Ovary (tissue), 9 donors: ENCODE measurements around the gene SMG6. TPM values are rescaled to one million over a fixed set of nuclear protein-coding genes. Genes with fewer than 3 reads are reported as not detected.

Experiments
- DNase-seq, 5 donors: peaks; one replicate each; pipeline ENCODE4 v3.0.0-alpha.2; 2019 to 2020
- H3K27ac ChIP-seq, 2 donors: fragments of 200-600 bp; one replicate each; pipeline versions ENCODE4 v1.5.1 to v1.8.0; 2019 to 2022
- H3K27me3 ChIP-seq: fragments of 200-600 bp; one replicate; pipeline ENCODE4 v1.8.0; 2022
- H3K36me3 ChIP-seq: fragments of 200-600 bp; sonication (generic); one replicate; pipeline ENCODE4 v1.5.1; 2019
- H3K4me1 ChIP-seq: one replicate; pipeline ENCODE4 v1.8.1; 2013; ENCODE audit warnings: mild to moderate bottlenecking, moderate library complexity; ENCODE audit not compliant: insufficient read depth
- H3K4me3 ChIP-seq: fragments of 200-600 bp; sonication (generic); one replicate; pipeline ENCODE4 v1.5.1; 2017
- H3K9me3 ChIP-seq, 2 donors: fragments of 200-600 bp in 1 of 2; sonication (generic) in 1 of 2; one replicate each; pipeline versions ENCODE4 v1.5.1 to v1.8.1; 2013 to 2019; ENCODE audit warnings: mild to moderate bottlenecking in 1 of 2, moderate library complexity in 1 of 2
- EP300 ChIP-seq: sonication (generic); formaldehyde crosslinking; IDR thresholded peaks from one replicate; pipeline ENCODE4 v1.6.1; 2017; ENCODE audit warnings: antibody characterized with exemption
- POLR2A ChIP-seq: fragments of 450-650 bp; IDR thresholded peaks from one replicate; pipeline ENCODE4 v1.6.1; 2017; ENCODE audit warnings: antibody characterized with exemption, mild to moderate bottlenecking, moderate library complexity
- WGBS, 3 donors: extraction: QIAGEN DNeasy Blood & Tissue Kit in 1 of 3; methylation state at CpG; one replicate each; pipeline versions ENCODE4 v1.1.5 to v1.1.7; 2013 to 2017; 5-methylcytosine and 5-hydroxymethylcytosine counted together
- intact Hi-C, 4 donors: fragments of 100-400 bp; cut with DNase I; formaldehyde crosslinking; loops; one replicate each; pipeline versions ENCODE4 v1.11.0 to v1.15.1; 2022 to 2023
- polyA plus RNA-seq, 2 donors: library from polyadenylated mRNA; stranded (reverse); fragments of 200-250 nt in 1 of 2; fragments of 350-450 nt in 1 of 2; fragmentation: Illumina TruSeq in 1 of 2; extraction: RNeasy Lipid Tissue Mini Kit (QIAGEN cat#74804) in 1 of 2; gene quantifications; one replicate each; pipeline ENCODE4 v1.2.3, GENCODE V29; 2013 to 2014
- total RNA-seq, 7 donors: library from RNA; depleted of rRNA in 2 of 7; stranded (reverse); fragments of >200 nt in 2 of 7; fragmentation: NEBNext Ultra II Directional in 3 of 7; extraction: Animal tissue kit (Norgen Biotek cat#: 25700) in 3 of 7; gene quantifications; one replicate each; pipeline versions ENCODE4 v1.1.0 to v1.2.4, GENCODE V29; 2016 to 2023
- TF ChIP-seq, protein P1 (sequence below), 3 donors: fragments of 450-650 bp in 2 of 3; fragments of 200-600 bp in 1 of 3; IDR thresholded peaks; one replicate each; pipeline versions ENCODE4 v1.5.1 to v1.8.0; 2016 to 2022; ENCODE audit warnings: antibody characterized with exemption in 3 of 3, mild to moderate bottlenecking in 1 of 3
- donor health status: DM: no; HTN: no; CAD: no; lungs with moderate emphysema.
- donor health status: DM: no; HTN: no; CAD: no.
- donor health status: Bipolar disorder and iron deficiency.
- donor health status: DM: yes; HTN: yes; CAD: no.
- donor health status: DM: no; HTN: no; CAD: no.
- donor health status: DM: yes; HTN: yes; CAD: no.

SMG6 gene
- total and polyA plus RNA-seq, 9 donors = 33.8 to 66.0 (median 51.0) TPM

DNA sequence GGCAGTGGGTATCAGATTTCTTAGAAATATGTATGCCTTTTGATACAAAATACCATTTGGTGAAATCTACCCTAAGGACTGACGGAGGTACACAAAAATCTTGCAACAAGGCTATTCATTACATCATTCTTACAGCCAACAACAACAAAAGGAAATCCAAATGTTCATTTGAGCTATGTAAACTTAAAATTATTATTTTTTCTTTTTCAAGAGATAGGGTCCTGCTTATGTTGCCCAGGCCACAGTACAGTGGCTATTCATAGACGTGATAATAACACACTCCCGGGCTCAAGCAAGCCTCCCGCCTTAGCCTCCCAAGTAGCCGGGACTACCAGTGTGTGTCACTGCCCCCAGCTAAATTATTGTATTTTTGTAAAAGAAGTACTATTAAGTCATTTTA is 9.2 kb upstream of the SMG6 start:
- DNase-seq = no peak
- Histone ChIP-seq H3K4me1 (no peaks in the 10 kb centered on the region), H3K36me3 (no peaks in the 10 kb centered on the region), H3K4me3 (no peak overlapping the region), H3K9me3 (no peaks in the 10 kb centered on the region), H3K27me3 (no peaks in the 10 kb centered on the region), H3K27ac (no peak overlapping the region)
- TF ChIP-seq EP300 = no peak
- TF ChIP-seq, protein P1, sequence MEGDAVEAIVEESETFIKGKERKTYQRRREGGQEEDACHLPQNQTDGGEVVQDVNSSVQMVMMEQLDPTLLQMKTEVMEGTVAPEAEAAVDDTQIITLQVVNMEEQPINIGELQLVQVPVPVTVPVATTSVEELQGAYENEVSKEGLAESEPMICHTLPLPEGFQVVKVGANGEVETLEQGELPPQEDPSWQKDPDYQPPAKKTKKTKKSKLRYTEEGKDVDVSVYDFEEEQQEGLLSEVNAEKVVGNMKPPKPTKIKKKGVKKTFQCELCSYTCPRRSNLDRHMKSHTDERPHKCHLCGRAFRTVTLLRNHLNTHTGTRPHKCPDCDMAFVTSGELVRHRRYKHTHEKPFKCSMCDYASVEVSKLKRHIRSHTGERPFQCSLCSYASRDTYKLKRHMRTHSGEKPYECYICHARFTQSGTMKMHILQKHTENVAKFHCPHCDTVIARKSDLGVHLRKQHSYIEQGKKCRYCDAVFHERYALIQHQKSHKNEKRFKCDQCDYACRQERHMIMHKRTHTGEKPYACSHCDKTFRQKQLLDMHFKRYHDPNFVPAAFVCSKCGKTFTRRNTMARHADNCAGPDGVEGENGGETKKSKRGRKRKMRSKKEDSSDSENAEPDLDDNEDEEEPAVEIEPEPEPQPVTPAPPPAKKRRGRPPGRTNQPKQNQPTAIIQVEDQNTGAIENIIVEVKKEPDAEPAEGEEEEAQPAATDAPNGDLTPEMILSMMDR (IDR thresholded peaks at IDR 0.05) = no peak
- TF ChIP-seq POLR2A = no peak
- intact Hi-C loops = no loop called here
- WGBS, 3 donors = 20 to 32% (median 25%) methylated on average over 5 of the region's 5 CpGs

DNA sequence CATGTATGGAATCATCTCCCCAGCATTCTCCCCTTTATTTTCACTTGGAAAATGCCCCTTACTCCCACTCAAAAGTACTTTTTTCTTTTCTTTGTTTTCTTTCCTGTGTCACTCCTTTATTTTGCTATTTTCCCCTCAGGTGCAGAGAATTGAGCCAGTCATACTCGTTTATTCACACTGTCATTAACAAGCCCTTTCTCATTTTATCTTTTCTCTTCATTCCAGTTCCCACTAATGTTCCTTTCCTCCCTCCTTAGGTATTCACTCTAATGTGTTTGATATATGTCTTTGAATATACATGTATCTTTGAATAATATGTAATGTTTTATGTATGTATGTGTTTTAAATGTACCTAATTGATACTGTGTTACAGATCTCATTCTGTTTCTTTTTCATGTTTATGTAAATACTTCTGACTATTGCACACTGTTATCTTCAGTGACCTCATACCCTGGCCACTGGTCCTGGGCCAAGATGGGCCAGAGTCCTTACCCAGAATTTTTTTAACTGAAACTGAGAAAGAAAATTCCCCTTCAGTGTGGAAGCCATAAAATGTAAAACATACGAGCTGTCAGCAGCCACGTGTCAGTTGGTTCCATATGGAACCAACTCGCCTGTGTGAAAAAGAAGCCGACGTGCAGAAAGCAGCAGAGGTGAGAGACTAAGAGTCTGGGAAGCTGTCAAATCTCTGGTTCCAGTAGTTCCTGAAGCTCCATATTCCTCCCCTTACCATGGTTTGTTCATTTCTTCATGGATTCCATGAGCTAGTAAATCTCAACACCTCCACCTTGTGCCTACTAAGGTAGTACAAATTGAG is 6.0 kb upstream of the SMG6 start:
- H3K27me3 ChIP-seq = no peaks in the 10 kb centered on the region
- no peaks in the 10 kb centered on the region for H3K4me1 ChIP-seq
- no peak overlapping the region for H3K27ac ChIP-seq
- intact Hi-C loops = loop anchor here in 1 of 4 donors (5.0 kb wide), 1 partner anchor 1427 kb away; no protein-coding TSS in a partner anchor
- peak in 1 of 5 donors; percentile 55 for DNase-seq
- H3K36me3 ChIP-seq = no peaks in the 10 kb centered on the region
- TF ChIP-seq, protein P1 (IDR thresholded peaks at IDR 0.05) = no peak
- TF ChIP-seq POLR2A (no peak), EP300 (no peak)
- no peaks in the 10 kb centered on the region for H3K9me3 ChIP-seq
- WGBS, 3 donors = 54 to 59% (median 55%) methylated on average over 6 of the region's 6 CpGs
- H3K4me3 ChIP-seq = no peak overlapping the region

DNA sequence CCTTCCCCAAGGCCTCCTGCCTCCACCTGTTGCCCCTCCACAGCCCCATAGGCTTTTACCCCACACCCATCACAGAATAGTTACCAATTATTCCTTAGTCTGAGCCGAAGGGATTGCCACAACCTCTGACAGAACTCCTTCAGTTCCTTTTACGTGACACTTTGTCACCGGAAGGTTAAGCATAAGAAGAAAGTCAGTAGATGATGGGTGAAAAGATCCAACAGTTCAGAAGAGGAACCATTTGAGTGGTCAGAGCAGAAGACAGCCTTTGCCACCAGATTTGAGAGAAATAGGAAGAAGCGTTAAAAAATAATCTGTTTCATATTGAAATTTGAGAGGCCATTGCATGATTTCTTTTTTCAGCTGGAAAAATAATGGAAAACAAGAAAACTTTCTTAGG is 1.3 kb upstream of the SMG6 start:
- Histone ChIP-seq H3K9me3 (no peaks in the 10 kb centered on the region), H3K27me3 (no peaks in the 10 kb centered on the region), H3K4me1 (peaks cover 7% of the 10 kb centered on the region), H3K27ac (no peak overlapping the region), H3K36me3 (no peaks in the 10 kb centered on the region), H3K4me3 (no peak overlapping the region)
- DNase-seq = no peak
- intact Hi-C loops = loop anchor here in 1 of 4 donors (5.0 kb wide), 1 partner anchor 1423 kb away; no protein-coding TSS in a partner anchor
- WGBS, 3 donors = 93 to 96% (median 95%) methylated on average over 4 of the region's 4 CpGs
- TF ChIP-seq, protein P1 (IDR thresholded peaks at IDR 0.05) = no peak
- TF ChIP-seq EP300 = no peak
- no peak for TF ChIP-seq POLR2A

GRCh38 chr17:2302778-2303203 is 794 bp downstream of the SMG6 start:
- DNase-seq = no peak
- intact Hi-C loops = no loop called here
- no peaks in the 10 kb centered on the region for H3K27me3 ChIP-seq
- no peaks in the 10 kb centered on the region for H3K9me3 ChIP-seq
- H3K4me1 ChIP-seq = peaks cover 7% of the 10 kb centered on the region
- 0 to 2% (median 1%) methylated on average over 12 of the region's 12 CpGs for WGBS, 3 donors
- no peaks in the 10 kb centered on the region for H3K36me3 ChIP-seq
- peak overlapping the region in 1 of 2 donors; percentile 80 for H3K27ac ChIP-seq
- H3K4me3 ChIP-seq = peak overlapping the region; percentile 79
- TF ChIP-seq POLR2A (no peak), EP300 (no peak)
- TF ChIP-seq, protein P1 (IDR thresholded peaks at IDR 0.05) = no peak
